ENCODE results near the gene KIF17. TPM values are rescaled to one million over a fixed set of nuclear protein-coding genes. Genes with fewer than 3 reads are reported as not detected.

Gene KIF17
- total RNA-seq, 1 experiment from 2014 or later = 5.1 TPM

- H3K4me2 ChIP-seq (ENCODE audit: insufficient read depth, insufficient read length, low read length) = no peak overlapping the region
- H3K36me3 Mint-ChIP-seq (ENCODE audit: insufficient read depth in 1 of 3, low read depth in 3 of 3) = peaks cover 5 to 36% (median 9%) of the 10 kb centered on the region in 3 experiments; a peak in 4 of 7 replicates
Observed at GRCh38 chr1:20705203-20705755, 12.5 kb downstream of the KIF17 start.

More at GRCh38 chr1:20705203-20705755, 12.5 kb downstream of the KIF17 start:
- no peak overlapping the region for H2BK12ac ChIP-seq (ENCODE audit: insufficient read length, low read depth, low read length)
- Mint-ChIP-seq H3K27me3 (ENCODE audit: low read depth) (peaks cover 4% of the 10 kb centered on the region; the same call in 1 of the 2 replicates), H3K27ac (no peak overlapping the region), H3K4me3 (no peak overlapping the region), H3K4me1 (no peaks in the 10 kb centered on the region), H3K9me3 (no peaks in the 10 kb centered on the region)
- no peak overlapping the region for H2BK20ac ChIP-seq (ENCODE audit: low read depth, low read length, poor library complexity, severe bottlenecking)
- no peaks in the 10 kb centered on the region for H3K27me3 ChIP-seq (ENCODE audit: insufficient read depth, low read length)
- no peak overlapping the region for H3K9ac ChIP-seq (ENCODE audit: extremely low read depth, insufficient read length, low read length)
- H2BK120ac ChIP-seq (ENCODE audit: low read depth, low read length, poor library complexity, severe bottlenecking) = no peak overlapping the region
- no peaks in the 10 kb centered on the region for H3K79me1 ChIP-seq (ENCODE audit: insufficient read depth, low read depth, low read length, poor library complexity, severe bottlenecking)
- H2BK5ac ChIP-seq (ENCODE audit: insufficient read length, low read length) = no peak overlapping the region
- H4K8ac ChIP-seq (replicated peaks; ENCODE audit: insufficient read length, low read depth, low read length) = no peak overlapping the region
- no peak overlapping the region for H3K18ac ChIP-seq (ENCODE audit: insufficient read length, low read depth, low read length)
- no peak for DNase-seq
- H2AFZ ChIP-seq (ENCODE audit: low read length) = no peak overlapping the region
- no peak overlapping the region for H3K14ac ChIP-seq (ENCODE audit: insufficient read depth, low read length)
- H2AK5ac ChIP-seq (ENCODE audit: insufficient read length, low read length) = no peak overlapping the region
- H3T11ph ChIP-seq (ENCODE audit: low read length) = no peak overlapping the region
- H4K5ac ChIP-seq (ENCODE audit: insufficient read length, low read depth, low read length) = no peak overlapping the region
- H3K23ac ChIP-seq (ENCODE audit: insufficient read length, low read depth, low read length) = no peak overlapping the region
- H3K56ac ChIP-seq (ENCODE audit: insufficient read length, low read depth, low read length) = no peak overlapping the region
- TF ChIP-seq, protein P1, sequence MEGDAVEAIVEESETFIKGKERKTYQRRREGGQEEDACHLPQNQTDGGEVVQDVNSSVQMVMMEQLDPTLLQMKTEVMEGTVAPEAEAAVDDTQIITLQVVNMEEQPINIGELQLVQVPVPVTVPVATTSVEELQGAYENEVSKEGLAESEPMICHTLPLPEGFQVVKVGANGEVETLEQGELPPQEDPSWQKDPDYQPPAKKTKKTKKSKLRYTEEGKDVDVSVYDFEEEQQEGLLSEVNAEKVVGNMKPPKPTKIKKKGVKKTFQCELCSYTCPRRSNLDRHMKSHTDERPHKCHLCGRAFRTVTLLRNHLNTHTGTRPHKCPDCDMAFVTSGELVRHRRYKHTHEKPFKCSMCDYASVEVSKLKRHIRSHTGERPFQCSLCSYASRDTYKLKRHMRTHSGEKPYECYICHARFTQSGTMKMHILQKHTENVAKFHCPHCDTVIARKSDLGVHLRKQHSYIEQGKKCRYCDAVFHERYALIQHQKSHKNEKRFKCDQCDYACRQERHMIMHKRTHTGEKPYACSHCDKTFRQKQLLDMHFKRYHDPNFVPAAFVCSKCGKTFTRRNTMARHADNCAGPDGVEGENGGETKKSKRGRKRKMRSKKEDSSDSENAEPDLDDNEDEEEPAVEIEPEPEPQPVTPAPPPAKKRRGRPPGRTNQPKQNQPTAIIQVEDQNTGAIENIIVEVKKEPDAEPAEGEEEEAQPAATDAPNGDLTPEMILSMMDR (conservative IDR thresholded peaks at IDR 0.05) = no peak
- H3K23me2 ChIP-seq (ENCODE audit: insufficient read length, low read depth, low read length, poor library complexity, severe bottlenecking) = no peaks in the 10 kb centered on the region
- H4K20me1 ChIP-seq (ENCODE audit: control insufficient read depth, insufficient read depth, insufficient read length) = no peaks in the 10 kb centered on the region
- no peak overlapping the region for H4K91ac ChIP-seq (ENCODE audit: insufficient read length, low read depth, low read length)
- no peak overlapping the region for H2BK15ac ChIP-seq (ENCODE audit: low read depth, low read length)
- H3K79me2 ChIP-seq (ENCODE audit: insufficient read depth, low read length) = no peaks in the 10 kb centered on the region
- no peaks in the 10 kb centered on the region for H3K4me1 ChIP-seq (ENCODE audit: insufficient read depth, low read length)
- H3K9me3 ChIP-seq (ENCODE audit: control insufficient read depth, low read depth, low read length) = no peaks in the 10 kb centered on the region
- H3K27ac ChIP-seq (ENCODE audit: insufficient read length, low read depth, low read length) = no peak overlapping the region
- no peak overlapping the region for H3K4ac ChIP-seq (ENCODE audit: low read depth, low read length)
- WGBS (ENCODE audit: extremely low coverage, insufficient read length, low lambda C conversion rate) = no CpG with 5 or more reads among the region's 15 CpGs

Data from H9 (cell line).